ENCODE measurements around the gene CHST9. TPM values are rescaled to one million over a fixed set of nuclear protein-coding genes. Genes with fewer than 3 reads are reported as not detected.

The CHST9 gene
- total RNA-seq, 3 donors from 2014 or later, result 0.05 to 0.82 (median 0.06) TPM

GRCh38 chr18:27022477-27022876 lies 162.6 kb downstream of the CHST9 start:
- intact Hi-C loops (cut with DNase I, micrococcal nuclease), result no loop called here
- no peaks in the 10 kb centered on the region for H3K9me3 ChIP-seq
- no peak overlapping the region for H3K4me3 ChIP-seq
- TF ChIP-seq, protein P1, sequence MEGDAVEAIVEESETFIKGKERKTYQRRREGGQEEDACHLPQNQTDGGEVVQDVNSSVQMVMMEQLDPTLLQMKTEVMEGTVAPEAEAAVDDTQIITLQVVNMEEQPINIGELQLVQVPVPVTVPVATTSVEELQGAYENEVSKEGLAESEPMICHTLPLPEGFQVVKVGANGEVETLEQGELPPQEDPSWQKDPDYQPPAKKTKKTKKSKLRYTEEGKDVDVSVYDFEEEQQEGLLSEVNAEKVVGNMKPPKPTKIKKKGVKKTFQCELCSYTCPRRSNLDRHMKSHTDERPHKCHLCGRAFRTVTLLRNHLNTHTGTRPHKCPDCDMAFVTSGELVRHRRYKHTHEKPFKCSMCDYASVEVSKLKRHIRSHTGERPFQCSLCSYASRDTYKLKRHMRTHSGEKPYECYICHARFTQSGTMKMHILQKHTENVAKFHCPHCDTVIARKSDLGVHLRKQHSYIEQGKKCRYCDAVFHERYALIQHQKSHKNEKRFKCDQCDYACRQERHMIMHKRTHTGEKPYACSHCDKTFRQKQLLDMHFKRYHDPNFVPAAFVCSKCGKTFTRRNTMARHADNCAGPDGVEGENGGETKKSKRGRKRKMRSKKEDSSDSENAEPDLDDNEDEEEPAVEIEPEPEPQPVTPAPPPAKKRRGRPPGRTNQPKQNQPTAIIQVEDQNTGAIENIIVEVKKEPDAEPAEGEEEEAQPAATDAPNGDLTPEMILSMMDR (IDR thresholded peaks at IDR 0.05), result no peak
- H3K4me1 ChIP-seq (ENCODE audit: low read depth), result no peaks in the 10 kb centered on the region
- ATAC-seq, result no peak
- no peaks in the 10 kb centered on the region for H3K36me3 ChIP-seq (ENCODE audit: low read depth)
- no peak for DNase-seq

GRCh38 chr18:27017901-27018500 lies 167.1 kb downstream of the CHST9 start:
- intact Hi-C loops (cut with DNase I, micrococcal nuclease), result loop anchor here in 1 of 2 donors (5.0 kb wide), 1 partner anchor 579 kb away; no protein-coding TSS in a partner anchor
- Histone ChIP-seq H3K9me3 (no peaks in the 10 kb centered on the region), H3K36me3 (ENCODE audit: low read depth) (no peaks in the 10 kb centered on the region), H3K4me1 (ENCODE audit: low read depth) (no peaks in the 10 kb centered on the region), H3K4me3 (no peak overlapping the region)
- no peak for DNase-seq
- ATAC-seq, result no peak
- TF ChIP-seq, protein P1 (IDR thresholded peaks at IDR 0.05), result no peak

DNA sequence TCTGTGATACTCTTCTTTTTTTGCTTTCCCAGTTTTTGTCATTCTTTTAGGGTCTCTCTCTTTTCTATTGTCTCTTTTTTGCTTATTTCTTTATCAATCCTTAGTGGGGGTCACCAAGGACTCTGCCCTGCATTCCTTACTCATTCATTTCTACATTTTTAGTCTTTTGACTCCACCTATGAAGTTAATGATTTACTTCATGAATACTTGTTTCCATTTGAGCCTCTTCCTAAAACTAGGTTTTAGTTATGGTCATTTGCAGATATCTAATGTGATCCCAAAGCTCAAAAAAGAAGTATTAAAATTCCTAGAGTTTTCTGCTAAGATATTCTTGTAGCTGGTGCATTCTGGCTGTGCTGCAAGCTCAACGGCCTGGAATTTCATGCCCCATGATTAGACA lies 170.3 kb downstream of the CHST9 start:
- no peak for ATAC-seq
- intact Hi-C loops (cut with DNase I, micrococcal nuclease), result loop anchor here in 1 of 2 donors (5.0 kb wide), 1 partner anchor 582 kb away; no protein-coding TSS in a partner anchor
- Histone ChIP-seq H3K4me3 (no peak overlapping the region), H3K36me3 (ENCODE audit: low read depth) (no peaks in the 10 kb centered on the region), H3K4me1 (ENCODE audit: low read depth) (no peaks in the 10 kb centered on the region), H3K9me3 (no peaks in the 10 kb centered on the region)
- no peak for DNase-seq
- TF ChIP-seq, protein P1 (IDR thresholded peaks at IDR 0.05), result no peak

GRCh38 chr18:27010784-27011183 lies 174.3 kb downstream of the CHST9 start:
- TF ChIP-seq, protein P1 (IDR thresholded peaks at IDR 0.05), result no peak
- no peak for DNase-seq
- no peaks in the 10 kb centered on the region for H3K4me1 ChIP-seq (ENCODE audit: low read depth)
- no peaks in the 10 kb centered on the region for H3K9me3 ChIP-seq
- ATAC-seq, result no peak
- intact Hi-C loops (cut with DNase I, micrococcal nuclease), result no loop called here
- H3K36me3 ChIP-seq (ENCODE audit: low read depth), result no peaks in the 10 kb centered on the region
- no peak overlapping the region for H3K4me3 ChIP-seq

GRCh38 chr18:27009293-27009692 lies 175.8 kb downstream of the CHST9 start:
- ATAC-seq (no peak), DNase-seq (no peak)
- TF ChIP-seq, protein P1 (IDR thresholded peaks at IDR 0.05), result no peak
- intact Hi-C loops (cut with DNase I, micrococcal nuclease), result no loop called here
- Histone ChIP-seq H3K36me3 (ENCODE audit: low read depth) (no peaks in the 10 kb centered on the region), H3K9me3 (no peaks in the 10 kb centered on the region), H3K4me1 (ENCODE audit: low read depth) (no peaks in the 10 kb centered on the region), H3K4me3 (no peak overlapping the region)

All from mucosa of descending colon (tissue), 3 donors.